ENCODE results near the gene MEX3D.

MEX3D gene

GRCh38 chr19:1505991-1506881 lies 61.9 kb downstream of the MEX3D start:
- no peak for DNase-seq (ENCODE audit: low read depth in 1 of 2, low spot score in 1 of 2)

- no peak for DNase-seq (ENCODE audit: low read depth in 1 of 2, low spot score in 1 of 2)
Measured at GRCh38 chr19:1505012-1505411, 63.1 kb downstream of the MEX3D start.
